K562 (cell line): ENCODE measurements around the gene CFAP70. TPM values are rescaled to one million over a fixed set of nuclear protein-coding genes. Genes with fewer than 3 reads are reported as not detected.

Source experiments
- ATAC-seq: fragments of 200-7000 bp; cut with Tn5 transposase; 3 replicates; pipeline ENCODE4 v1.9.1; 2020; ENCODE audit warnings: moderate library complexity
- BruUV-seq: library from RNA; stranded (reverse); fragments of 400-500 nt; replicated peaks from 2 replicates; lab custom pipeline; 2021; lab: Mats Ljungman, UMichigan
- CTCF ChIA-PET: fragments of 300-600 bp; formaldehyde crosslinking; extraction: SDS; loops from one replicate; lab custom pipeline; 2021; ENCODE audit warnings: low intra/inter-chr PET ratio; lab: Yijun Ruan, JAX
- POLR2A ChIA-PET: fragments of 300-600, 350-650 bp; sonication (Branson Sonifier 250); formaldehyde crosslinking; extraction: SDS; loops from one replicate; lab custom pipeline; 2021; ENCODE audit warnings: antibody characterized with exemption, inconsistent platforms; lab: Yijun Ruan, JAX
- DNase-seq, 4 experiments: peaks; one replicate each; pipeline versions ENCODE4 v3.0.0 to v3.0.0-alpha.2; 2011 to 2018; ENCODE audit warnings: low spot score in 3 of 4, mixed read lengths in 3 of 4; ENCODE audit errors: extremely low read depth in 1 of 4
- FAIRE-seq: peaks from 2 replicates; lab custom pipeline; 2011; peaks lifted over from hg19 to GRCh38; lab: Jason Lieb, UNC
- H2AFZ ChIP-seq: 2 replicates; pipeline ENCODE4 v1.6.0; 2011; ENCODE audit warnings: low read depth, low read length, control low read depth, inconsistent platforms
- H3K27ac ChIP-seq: fragments of 200-600 bp; 3 replicates; pipeline ENCODE4 v1.8.0; 2011; ENCODE audit warnings: low read depth, mild to moderate bottlenecking, control low read depth, inconsistent platforms, low read length, moderate library complexity, mixed read lengths; ENCODE audit errors: extremely low read depth
- H3K27me3 ChIP-seq, 2 experiments: fragments of 300-600 bp in 1 of 2; 2 replicates in 1 of 2; 3 replicates in 1 of 2; pipeline versions ENCODE4 v1.6.0 to v1.8.0; 2011; ENCODE audit warnings: inconsistent platforms in 2 of 2, low read length in 2 of 2, mild to moderate bottlenecking in 1 of 2, mixed read lengths in 1 of 2, moderate library complexity in 1 of 2; ENCODE audit not compliant: control insufficient read depth in 2 of 2, insufficient read depth in 2 of 2
- H3K36me3 ChIP-seq: fragments of 300-600 bp; 3 replicates; pipeline ENCODE4 v1.8.0; 2011; ENCODE audit warnings: mild to moderate bottlenecking, low read length, inconsistent platforms; ENCODE audit not compliant: control insufficient read depth, insufficient read depth
- H3K4me1 ChIP-seq, 2 experiments: fragments of 200-600 bp in 1 of 2; replicated peaks in 1 of 2; 2 replicates in 1 of 2; 3 replicates in 1 of 2; pipeline versions ENCODE4 v1.5.1 to v1.8.0; 2011; ENCODE audit warnings: inconsistent platforms in 2 of 2, low read length in 2 of 2, mild to moderate bottlenecking in 1 of 2, mixed read lengths in 1 of 2, moderate library complexity in 1 of 2; ENCODE audit not compliant: control insufficient read depth in 2 of 2, insufficient read depth in 2 of 2
- H3K4me2 ChIP-seq: 2 replicates; pipeline ENCODE4 v1.6.1; 2011; ENCODE audit warnings: low read length, control low read depth, inconsistent platforms, mixed read lengths; ENCODE audit not compliant: insufficient read depth
- H3K4me3 ChIP-seq: fragments of 200-600 bp; sonication (generic), shearing (Covaris generic); 2 replicates; pipeline ENCODE4 v1.5.1; 2016; ENCODE audit warnings: control low read depth, inconsistent platforms
- H3K79me2 ChIP-seq: fragments of 200-600 bp; 3 replicates; pipeline ENCODE4 v1.8.0; 2011; ENCODE audit warnings: low read length, inconsistent platforms; ENCODE audit not compliant: control insufficient read depth, insufficient read depth
- H3K9ac ChIP-seq, 2 experiments: 2 replicates each; pipeline versions ENCODE4 v1.6.0 to v1.6.1; 2011; ENCODE audit warnings: low read depth in 2 of 2, low read length in 2 of 2, control low read depth in 1 of 2, inconsistent platforms in 1 of 2, mild to moderate bottlenecking in 1 of 2, mixed read lengths in 1 of 2; ENCODE audit not compliant: insufficient read depth in 1 of 2
- H3K9me1 ChIP-seq: one replicate; pipeline ENCODE4 v1.6.0; 2011; ENCODE audit warnings: inconsistent platforms, mild to moderate bottlenecking, low read length, moderate library complexity; ENCODE audit not compliant: control insufficient read depth, insufficient read depth
- H3K9me3 ChIP-seq: replicated peaks from 2 replicates; pipeline ENCODE4 v1.5.1; 2011; ENCODE audit warnings: low read depth, low read length, inconsistent platforms; ENCODE audit not compliant: control insufficient read depth, insufficient read depth
- H4K20me1 ChIP-seq: replicated peaks from 2 replicates; pipeline ENCODE4 v1.6.1; 2011; ENCODE audit warnings: low read length, inconsistent platforms, mixed read lengths; ENCODE audit not compliant: control insufficient read depth, insufficient read depth
- C11orf30 ChIP-seq: fragments of 450-650 bp; IDR thresholded peaks from 2 replicates; pipeline ENCODE4 v1.6.1; 2016; ENCODE audit warnings: low read depth, mild to moderate bottlenecking
- FOXM1 ChIP-seq, 2 experiments: fragments of 450-650 bp in 1 of 2; sonication (generic) in 1 of 2; formaldehyde crosslinking in 1 of 2; IDR thresholded peaks; 2 replicates each; pipeline versions ENCODE4 v1.6.1 to v1.9.0; 2017 to 2022; ENCODE audit warnings: low read depth in 2 of 2, mild to moderate bottlenecking in 2 of 2, missing genetic modification reagents in 1 of 2, moderate library complexity in 1 of 2
- GTF2E2 ChIP-seq: fragments of 200-800 bp; sonication (Bioruptor generic); IDR thresholded peaks from 2 replicates; pipeline ENCODE4 v1.6.1; 2016; ENCODE audit warnings: missing genetic modification characterization, missing compliant biosample characterization
- HOMEZ ChIP-seq: fragments of 250-450 bp; sonication (Bioruptor Pico); IDR thresholded peaks from 2 replicates; pipeline ENCODE4 v1.4.0; 2020; ENCODE audit warnings: mild to moderate bottlenecking, moderate library complexity
- MED1 ChIP-seq: sonication (generic); formaldehyde crosslinking; IDR thresholded peaks from 2 replicates; pipeline ENCODE4 v1.8.1; 2023; ENCODE audit warnings: missing genetic modification reagents, borderline replicate concordance
- MXD1 ChIP-seq: fragments of 250-450 bp; sonication (Bioruptor Pico); IDR thresholded peaks from 2 replicates; pipeline ENCODE4 v1.8.0; 2021; ENCODE audit warnings: borderline replicate concordance, mild to moderate bottlenecking, moderate library complexity; ENCODE audit not compliant: poor library complexity, severe bottlenecking
- PPARD ChIP-seq: fragments of 250-450 bp; sonication (Bioruptor Pico); IDR thresholded peaks from 2 replicates; pipeline ENCODE4 v1.8.0; 2022; ENCODE audit warnings: inconsistent platforms, mild to moderate bottlenecking, moderate library complexity
- XRCC3 ChIP-seq: fragments of 450-650 bp; IDR thresholded peaks from 2 replicates; pipeline ENCODE4 v1.6.1; 2017; ENCODE audit warnings: mild to moderate bottlenecking, moderate library complexity
- XRCC5 ChIP-seq: fragments of 200-400 bp; formaldehyde crosslinking; IDR thresholded peaks from 2 replicates; pipeline ENCODE4 v1.6.1; 2017; ENCODE audit warnings: low read depth, mild to moderate bottlenecking, low read length
- ZBTB17 ChIP-seq: fragments of 450-650 bp; formaldehyde crosslinking; IDR thresholded peaks from 2 replicates; pipeline ENCODE4 v1.4.0; 2020; ENCODE audit warnings: mild to moderate bottlenecking
- ZNF316 ChIP-seq: fragments of 450-650 bp; IDR thresholded peaks from 2 replicates; pipeline ENCODE4 v1.6.1; 2016
- ZNF354B ChIP-seq: fragments of 250-450 bp; sonication (Bioruptor Pico); IDR thresholded peaks from 2 replicates; pipeline ENCODE4 v1.4.0; 2020
- ZNF507 ChIP-seq: conservative IDR thresholded peaks from 2 replicates; pipeline ENCODE4 v1.6.1; 2017; ENCODE audit warnings: missing genetic modification characterization, missing compliant biosample characterization
- in situ Hi-C: fragments of 300-500 bp; cut with MboI; formaldehyde crosslinking; loops from 4 replicates; pipeline ENCODE4 v1.15.0; 2018; ENCODE audit warnings: inconsistent platforms, mixed read lengths
- intact Hi-C: fragments of 100-400 bp; cut with micrococcal nuclease; formaldehyde crosslinking; loops from 2 replicates; pipeline ENCODE4 v1.14.2; 2022
- polyA plus RNA-seq, 8 experiments: library from polyadenylated mRNA; depleted of rRNA in 4 of 8; stranded (reverse) in 5 of 8; unstranded in 3 of 8; fragments of >200 nt; fragmentation: Nextera tagmentation in 2 of 8; fragmentation: Illumina TruSeq in 1 of 8; extraction: Ambion mirVana in 2 of 8; extraction: Trizol in 1 of 8; gene quantifications; 2 replicates each; pipeline versions ENCODE4 v1.2.1 to v1.2.3, GENCODE V29; 2011 to 2014; ENCODE audit warnings: inconsistent platforms in 1 of 8, missing spikeins in 1 of 8
- total RNA-seq, 7 experiments: library from RNA; depleted of rRNA in 6 of 7; stranded (reverse); fragments of >200 nt in 6 of 7; fragmentation: Illumina TruSeq in 2 of 7; extraction: Trizol in 2 of 7; gene quantifications; 2 replicates each; pipeline versions ENCODE4 v1.2.1 to v1.2.3, GENCODE V29; 2011 to 2021; ENCODE audit warnings: low replicate concordance in 1 of 7

Gene CFAP70
- total and polyA plus RNA-seq, 9 of the 15 experiments (the other 6 are each of a cell fraction or from before 2014, with no cell fraction given): 0.27 to 1.6 (median 0.86) TPM

GRCh38 chr10:73307203-73307800 is 51.4 kb downstream of the CFAP70 start:
- no peak overlapping the region for H3K9ac ChIP-seq
- H3K27me3 ChIP-seq: no peaks in the 10 kb centered on the region
- no peak overlapping the region for H3K4me3 ChIP-seq
- ATAC-seq (no peak), FAIRE-seq (no peak), DNase-seq (no peak)
- CTCF ChIA-PET: no interaction called here
- no peak overlapping the region for H3K27ac ChIP-seq
- in situ Hi-C loops (no loop called here), intact Hi-C loops (no loop called here)
- no peak overlapping the region for H2AFZ ChIP-seq
- H3K9me3 ChIP-seq: peaks cover 8% of the 10 kb centered on the region; the same call in 1 of the 2 replicates
- no peaks in the 10 kb centered on the region for H3K4me1 ChIP-seq
- H3K4me2 ChIP-seq: no peak overlapping the region
- H4K20me1 ChIP-seq: no peaks in the 10 kb centered on the region
- no TSS peak for BruUV-seq
- TF ChIP-seq ZNF507 (tag): peak; percentile 99
- no peak for TF ChIP-seq FOXM1 (IDR thresholded peaks at IDR 0.05; ENCODE audit: low read depth)
- no peak for TF ChIP-seq FOXM1 (CRISPR knock-in tag; IDR thresholded peaks at IDR 0.05; ENCODE audit: low read depth)
- peak; percentile 77 for TF ChIP-seq ZNF316
- peak; percentile 85 for TF ChIP-seq ZNF354B
- TF ChIP-seq C11orf30: peak; percentile 41; the same call in 1 of the 2 replicates
- TF ChIP-seq MXD1 (CRISPR knock-in tag): no peak
- TF ChIP-seq MED1 (CRISPR knock-in tag): no peak
- no peak for TF ChIP-seq PPARD (CRISPR knock-in tag)
- TF ChIP-seq GTF2E2 (tag): no peak
- TF ChIP-seq XRCC5: no peak
- no peak for TF ChIP-seq HOMEZ (CRISPR knock-in tag)
- TF ChIP-seq ZBTB17: no peak
- no peak for TF ChIP-seq XRCC3
- H3K9me1 ChIP-seq: no peaks in the 10 kb centered on the region
- H3K79me2 ChIP-seq: no peaks in the 10 kb centered on the region
- POLR2A ChIA-PET: no interaction called here
- H3K36me3 ChIP-seq: no peaks in the 10 kb centered on the region
